NCI-H2196 (cell line): ENCODE data around the gene RNH1.
A peak's percentile ranks its signal among the peaks of the same experiment; 100 is the strongest.
"Not testable (repeated sequence)": the region's sequence is repeated elsewhere in the genome, so short reads cannot be mapped to it uniquely, and the experiment has no call there.

Experiments
- DNase-seq: peaks from one replicate; lab custom pipeline; 2025; ENCODE audit not compliant: unreplicated experiment; lab: John Stamatoyannopoulos, UW

RNH1 gene

GRCh38 chr11:477052-477715 lies 29.9 kb downstream of the RNH1 start:
- DNase-seq = no peak

- DNase-seq = no peak
These were observed 30.6 kb downstream of the RNH1 start for GRCh38 chr11:476416-476815.

- no peak for DNase-seq
These were observed 31.1 kb downstream of the RNH1 start for GRCh38 chr11:475941-476340.

GRCh38 chr11:474914-475506 lies 32.0 kb downstream of the RNH1 start:
- DNase-seq = no peak

GRCh38 chr11:473962-474785 lies 32.9 kb downstream of the RNH1 start:
- no peak for DNase-seq

GRCh38 chr11:473415-473814 lies 33.6 kb downstream of the RNH1 start:
- no peak for DNase-seq

GRCh38 chr11:472816-473215 lies 34.2 kb downstream of the RNH1 start:
- no peak for DNase-seq

- no peak for DNase-seq
These were observed 34.8 kb downstream of the RNH1 start for GRCh38 chr11:472272-472671.

GRCh38 chr11:471468-472145 lies 35.4 kb downstream of the RNH1 start:
- no peak for DNase-seq

- peak; percentile 78 for DNase-seq
These were observed 37.1 kb downstream of the RNH1 start for GRCh38 chr11:469684-470560.

GRCh38 chr11:469026-469683 lies 37.9 kb downstream of the RNH1 start:
- DNase-seq = not testable (repeated sequence)

GRCh38 chr11:468493-468892 lies 38.5 kb downstream of the RNH1 start:
- no peak for DNase-seq

- DNase-seq = no peak
These were observed 39.0 kb downstream of the RNH1 start for GRCh38 chr11:468036-468435.

- no peak for DNase-seq
These were observed 41.0 kb downstream of the RNH1 start for GRCh38 chr11:465896-466530.

GRCh38 chr11:464316-464715 lies 42.7 kb downstream of the RNH1 start:
- no peak for DNase-seq

- DNase-seq = no peak
These were observed 44.7 kb downstream of the RNH1 start for GRCh38 chr11:462107-462890.

GRCh38 chr11:461626-462025 lies 45.4 kb downstream of the RNH1 start:
- no peak for DNase-seq

- DNase-seq = no peak
These were observed 46.5 kb downstream of the RNH1 start for GRCh38 chr11:460331-461199.
